ENCODE results near the gene CCL18. TPM values are rescaled to one million over a fixed set of nuclear protein-coding genes. Genes with fewer than 3 reads are reported as not detected.
"Not testable (repeated sequence)": the region's sequence is repeated elsewhere in the genome, so short reads cannot be mapped to it uniquely, and the experiment has no call there.

The CCL18 gene, protein sequence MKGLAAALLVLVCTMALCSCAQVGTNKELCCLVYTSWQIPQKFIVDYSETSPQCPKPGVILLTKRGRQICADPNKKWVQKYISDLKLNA
- not detected in 2 replicates for total RNA-seq (2014; rRNA removed; shearing (Covaris generic); ENCODE audit: low replicate concordance)

GRCh38 chr17:36063786-36064541 is at the start of gene CCL18:
TSS of gene CCL18 (plus strand) at chr17:36064272. CDS start at chr17:36064343, 71 bp downstream.
- Histone ChIP-seq H3K4me2 (ENCODE audit: low read depth, low read length, poor library complexity, severe bottlenecking) (no peak within 1 kb of the TSS), H3K27me3 (ENCODE audit: low read length) (peaks cover 2% of the 10 kb centered on the region; the same call in 1 of the 2 replicates), H3K36me3 (ENCODE audit: insufficient read depth, low read length) (no peaks in the 10 kb centered on the region), H3K9ac (ENCODE audit: low read length) (no peak within 1 kb of the TSS), H4K20me1 (ENCODE audit: insufficient read depth, low read depth, low read length) (no peaks in the 10 kb centered on the region), H3K9me2 (replicated peaks; ENCODE audit: insufficient read depth, low read length) (no peaks in the 10 kb centered on the region), H3K4me3 (ENCODE audit: low read length) (no peak within 1 kb of the TSS), H3K79me2 (ENCODE audit: low read length) (no peaks in the 10 kb centered on the region), H3K9me3 (ENCODE audit: low read length) (no peaks in the 10 kb centered on the region), H3K27ac (ENCODE audit: low read length) (no peak within 1 kb of the TSS), H3K4me1 (ENCODE audit: low read length) (no peaks in the 10 kb centered on the region), H2AFZ (ENCODE audit: low read length) (no peak within 1 kb of the TSS)
- DNase-seq, result no peak

GRCh38 chr17:36014946-36015345 is 49.1 kb upstream of the CCL18 start:
- Histone ChIP-seq H3K27ac (ENCODE audit: low read length) (no peak overlapping the region), H4K20me1 (ENCODE audit: insufficient read depth, low read depth, low read length) (no peaks in the 10 kb centered on the region)
- DNase-seq, result no peak

GRCh38 chr17:36015895-36016294 is 48.2 kb upstream of the CCL18 start:
- not testable (repeated sequence) for H3K9me2 ChIP-seq (replicated peaks; ENCODE audit: insufficient read depth, low read length); H2AFZ ChIP-seq (ENCODE audit: low read length); H3K4me3 ChIP-seq (ENCODE audit: low read length); DNase-seq; H3K79me2 ChIP-seq (ENCODE audit: low read length); H3K4me2 ChIP-seq (ENCODE audit: low read depth, low read length, poor library complexity, severe bottlenecking); H4K20me1 ChIP-seq (ENCODE audit: insufficient read depth, low read depth, low read length); H3K9ac ChIP-seq (ENCODE audit: low read length); H3K36me3 ChIP-seq (ENCODE audit: insufficient read depth, low read length); H3K9me3 ChIP-seq (ENCODE audit: low read length); H3K27me3 ChIP-seq (ENCODE audit: low read length); H3K27ac ChIP-seq (ENCODE audit: low read length)
- H3K4me1 ChIP-seq (ENCODE audit: low read length), result peaks cover 28% of the 10 kb centered on the region

More at GRCh38 chr17:36014946-36015345, 49.1 kb upstream of the CCL18 start:
- H3K4me2 ChIP-seq (ENCODE audit: low read depth, low read length, poor library complexity, severe bottlenecking), result no peak overlapping the region
- H3K9me2 ChIP-seq (replicated peaks; ENCODE audit: insufficient read depth, low read length), result no peaks in the 10 kb centered on the region
- H3K36me3 ChIP-seq (ENCODE audit: insufficient read depth, low read length), result no peaks in the 10 kb centered on the region
- no peak overlapping the region for H3K4me3 ChIP-seq (ENCODE audit: low read length)
- H3K27me3 ChIP-seq (ENCODE audit: low read length), result peaks cover 2% of the 10 kb centered on the region; the same call in 1 of the 2 replicates
- peaks cover 28% of the 10 kb centered on the region for H3K4me1 ChIP-seq (ENCODE audit: low read length)
- H3K9me3 ChIP-seq (ENCODE audit: low read length), result peaks cover 1% of the 10 kb centered on the region
- H3K79me2 ChIP-seq (ENCODE audit: low read length), result no peaks in the 10 kb centered on the region
- no peak overlapping the region for H3K9ac ChIP-seq (ENCODE audit: low read length)
- no peak overlapping the region for H2AFZ ChIP-seq (ENCODE audit: low read length)

DNA sequence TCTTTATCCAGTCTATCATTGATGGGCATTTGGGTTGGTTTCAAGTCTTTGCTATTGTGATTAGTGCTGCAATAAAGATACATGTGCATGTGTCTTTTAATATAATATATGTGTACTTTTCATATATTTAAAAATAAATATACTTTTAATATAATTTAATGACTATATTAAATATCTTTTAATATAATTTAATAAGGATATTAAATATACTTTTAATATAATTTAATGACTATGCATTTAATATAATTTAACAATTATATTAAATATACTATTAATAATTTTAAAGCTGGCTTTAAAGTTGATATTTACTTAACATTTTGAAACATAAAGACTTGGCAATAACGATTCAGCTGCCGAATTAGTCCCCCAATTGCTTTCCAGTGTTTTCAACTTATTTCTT is 47.5 kb upstream of the CCL18 start:
- H3K4me1 ChIP-seq (ENCODE audit: low read length), result peaks cover 28% of the 10 kb centered on the region
- no peak overlapping the region for H3K27ac ChIP-seq (ENCODE audit: low read length)
- H4K20me1 ChIP-seq (ENCODE audit: insufficient read depth, low read depth, low read length), result no peaks in the 10 kb centered on the region
- H3K36me3 ChIP-seq (ENCODE audit: insufficient read depth, low read length), result no peaks in the 10 kb centered on the region
- no peaks in the 10 kb centered on the region for H3K79me2 ChIP-seq (ENCODE audit: low read length)
- no peak for DNase-seq
- no peak overlapping the region for H3K4me3 ChIP-seq (ENCODE audit: low read length)
- H2AFZ ChIP-seq (ENCODE audit: low read length), result no peak overlapping the region
- H3K9ac ChIP-seq (ENCODE audit: low read length), result no peak overlapping the region
- no peaks in the 10 kb centered on the region for H3K9me2 ChIP-seq (replicated peaks; ENCODE audit: insufficient read depth, low read length)
- H3K9me3 ChIP-seq (ENCODE audit: low read length), result no peaks in the 10 kb centered on the region
- H3K4me2 ChIP-seq (ENCODE audit: low read depth, low read length, poor library complexity, severe bottlenecking), result no peak overlapping the region
- H3K27me3 ChIP-seq (ENCODE audit: low read length), result no peaks in the 10 kb centered on the region

- peaks cover 15% of the 10 kb centered on the region for H3K4me1 ChIP-seq (ENCODE audit: low read length)
- H2AFZ ChIP-seq (ENCODE audit: low read length), result no peak within 1 kb of the TSS
- no peaks in the 10 kb centered on the region for H3K36me3 ChIP-seq (ENCODE audit: insufficient read depth, low read length)
- DNase-seq, result no peak
- H3K27me3 ChIP-seq (ENCODE audit: low read length), result no peaks in the 10 kb centered on the region
- no peak within 1 kb of the TSS for H3K9ac ChIP-seq (ENCODE audit: low read length)
- no peak within 1 kb of the TSS for H3K4me3 ChIP-seq (ENCODE audit: low read length)
- H3K27ac ChIP-seq (ENCODE audit: low read length), result no peak within 1 kb of the TSS
- H3K4me2 ChIP-seq (ENCODE audit: low read depth, low read length, poor library complexity, severe bottlenecking), result peak within 1 kb of the TSS; percentile 1
- H3K9me3 ChIP-seq (ENCODE audit: low read length), result no peaks in the 10 kb centered on the region
- no peaks in the 10 kb centered on the region for H4K20me1 ChIP-seq (ENCODE audit: insufficient read depth, low read depth, low read length)
- no peaks in the 10 kb centered on the region for H3K79me2 ChIP-seq (ENCODE audit: low read length)
- H3K9me2 ChIP-seq (replicated peaks; ENCODE audit: insufficient read depth, low read length), result no peaks in the 10 kb centered on the region
These were observed 46.3 kb upstream of the CCL18 start, which contains the start of gene CCL23 for GRCh38 chr17:36017799-36018198. TSS of gene CCL23 (minus strand) at chr17:36017972. CDS start at chr17:36017897, 75 bp downstream.

GRCh38 chr17:36019423-36019822 is 44.6 kb upstream of the CCL18 start:
- DNase-seq, result no peak
- H3K27ac ChIP-seq (ENCODE audit: low read length), result no peak overlapping the region
- H3K27me3 ChIP-seq (ENCODE audit: low read length), result no peaks in the 10 kb centered on the region
- H3K36me3 ChIP-seq (ENCODE audit: insufficient read depth, low read length), result no peaks in the 10 kb centered on the region
- no peaks in the 10 kb centered on the region for H3K9me3 ChIP-seq (ENCODE audit: low read length)
- H3K4me2 ChIP-seq (ENCODE audit: low read depth, low read length, poor library complexity, severe bottlenecking), result no peak overlapping the region
- H3K4me1 ChIP-seq (ENCODE audit: low read length), result peaks cover 14% of the 10 kb centered on the region
- H3K9me2 ChIP-seq (replicated peaks; ENCODE audit: insufficient read depth, low read length), result no peaks in the 10 kb centered on the region
- H3K79me2 ChIP-seq (ENCODE audit: low read length), result no peaks in the 10 kb centered on the region
- no peaks in the 10 kb centered on the region for H4K20me1 ChIP-seq (ENCODE audit: insufficient read depth, low read depth, low read length)
- no peak overlapping the region for H3K4me3 ChIP-seq (ENCODE audit: low read length)
- H3K9ac ChIP-seq (ENCODE audit: low read length), result no peak overlapping the region
- no peak overlapping the region for H2AFZ ChIP-seq (ENCODE audit: low read length)

- H4K20me1 ChIP-seq (ENCODE audit: insufficient read depth, low read depth, low read length), result no peaks in the 10 kb centered on the region
- H3K27ac ChIP-seq (ENCODE audit: low read length), result no peak overlapping the region
- no peaks in the 10 kb centered on the region for H3K9me2 ChIP-seq (replicated peaks; ENCODE audit: insufficient read depth, low read length)
- H3K4me1 ChIP-seq (ENCODE audit: low read length), result no peaks in the 10 kb centered on the region
- no peaks in the 10 kb centered on the region for H3K27me3 ChIP-seq (ENCODE audit: low read length)
- H3K36me3 ChIP-seq (ENCODE audit: insufficient read depth, low read length), result no peaks in the 10 kb centered on the region
- H2AFZ ChIP-seq (ENCODE audit: low read length), result no peak overlapping the region
- H3K9ac ChIP-seq (ENCODE audit: low read length), result no peak overlapping the region
- H3K79me2 ChIP-seq (ENCODE audit: low read length), result no peaks in the 10 kb centered on the region
- H3K9me3 ChIP-seq (ENCODE audit: low read length), result no peaks in the 10 kb centered on the region
- no peak overlapping the region for H3K4me2 ChIP-seq (ENCODE audit: low read depth, low read length, poor library complexity, severe bottlenecking)
- no peak overlapping the region for H3K4me3 ChIP-seq (ENCODE audit: low read length)
- DNase-seq, result no peak
These were observed 39.8 kb upstream of the CCL18 start for GRCh38 chr17:36024106-36024869.

DNA sequence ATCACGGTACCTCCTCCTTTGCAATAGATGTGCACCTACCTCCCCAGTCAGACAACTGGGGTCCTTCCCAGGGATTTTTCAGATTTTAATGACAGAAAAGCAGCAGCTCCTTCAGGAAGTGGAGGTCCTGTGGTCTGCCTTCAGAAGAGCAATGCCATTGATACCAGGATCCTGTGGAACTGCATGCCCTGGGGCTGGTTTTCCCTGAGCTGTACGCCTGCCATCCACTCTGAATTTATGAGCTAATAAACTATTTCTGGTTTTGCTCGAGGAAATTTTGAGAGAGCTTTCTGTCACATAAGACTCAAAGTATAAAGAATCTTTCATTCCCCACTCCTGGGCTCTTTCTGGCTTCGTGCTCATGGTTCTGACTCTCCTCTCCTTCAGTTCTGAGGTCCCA is 36.3 kb upstream of the CCL18 start:
- Histone ChIP-seq H3K4me3 (ENCODE audit: low read length) (no peak overlapping the region), H3K27ac (ENCODE audit: low read length) (no peak overlapping the region), H4K20me1 (ENCODE audit: insufficient read depth, low read depth, low read length) (no peaks in the 10 kb centered on the region), H2AFZ (ENCODE audit: low read length) (no peak overlapping the region), H3K9me3 (ENCODE audit: low read length) (no peaks in the 10 kb centered on the region), H3K27me3 (ENCODE audit: low read length) (no peaks in the 10 kb centered on the region), H3K4me1 (ENCODE audit: low read length) (no peaks in the 10 kb centered on the region), H3K4me2 (ENCODE audit: low read depth, low read length, poor library complexity, severe bottlenecking) (no peak overlapping the region), H3K36me3 (ENCODE audit: insufficient read depth, low read length) (no peaks in the 10 kb centered on the region), H3K9me2 (replicated peaks; ENCODE audit: insufficient read depth, low read length) (no peaks in the 10 kb centered on the region), H3K9ac (ENCODE audit: low read length) (no peak overlapping the region), H3K79me2 (ENCODE audit: low read length) (no peaks in the 10 kb centered on the region)
- DNase-seq, result no peak

All from Karpas-422 (cell line).